ENCODE results near the gene SLC8A3.
"Not testable (repeated sequence)": the region's sequence is repeated elsewhere in the genome, so short reads cannot be mapped to it uniquely, and the experiment has no call there.

The SLC8A3 gene, protein sequence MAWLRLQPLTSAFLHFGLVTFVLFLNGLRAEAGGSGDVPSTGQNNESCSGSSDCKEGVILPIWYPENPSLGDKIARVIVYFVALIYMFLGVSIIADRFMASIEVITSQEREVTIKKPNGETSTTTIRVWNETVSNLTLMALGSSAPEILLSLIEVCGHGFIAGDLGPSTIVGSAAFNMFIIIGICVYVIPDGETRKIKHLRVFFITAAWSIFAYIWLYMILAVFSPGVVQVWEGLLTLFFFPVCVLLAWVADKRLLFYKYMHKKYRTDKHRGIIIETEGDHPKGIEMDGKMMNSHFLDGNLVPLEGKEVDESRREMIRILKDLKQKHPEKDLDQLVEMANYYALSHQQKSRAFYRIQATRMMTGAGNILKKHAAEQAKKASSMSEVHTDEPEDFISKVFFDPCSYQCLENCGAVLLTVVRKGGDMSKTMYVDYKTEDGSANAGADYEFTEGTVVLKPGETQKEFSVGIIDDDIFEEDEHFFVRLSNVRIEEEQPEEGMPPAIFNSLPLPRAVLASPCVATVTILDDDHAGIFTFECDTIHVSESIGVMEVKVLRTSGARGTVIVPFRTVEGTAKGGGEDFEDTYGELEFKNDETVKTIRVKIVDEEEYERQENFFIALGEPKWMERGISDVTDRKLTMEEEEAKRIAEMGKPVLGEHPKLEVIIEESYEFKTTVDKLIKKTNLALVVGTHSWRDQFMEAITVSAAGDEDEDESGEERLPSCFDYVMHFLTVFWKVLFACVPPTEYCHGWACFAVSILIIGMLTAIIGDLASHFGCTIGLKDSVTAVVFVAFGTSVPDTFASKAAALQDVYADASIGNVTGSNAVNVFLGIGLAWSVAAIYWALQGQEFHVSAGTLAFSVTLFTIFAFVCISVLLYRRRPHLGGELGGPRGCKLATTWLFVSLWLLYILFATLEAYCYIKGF

DNA sequence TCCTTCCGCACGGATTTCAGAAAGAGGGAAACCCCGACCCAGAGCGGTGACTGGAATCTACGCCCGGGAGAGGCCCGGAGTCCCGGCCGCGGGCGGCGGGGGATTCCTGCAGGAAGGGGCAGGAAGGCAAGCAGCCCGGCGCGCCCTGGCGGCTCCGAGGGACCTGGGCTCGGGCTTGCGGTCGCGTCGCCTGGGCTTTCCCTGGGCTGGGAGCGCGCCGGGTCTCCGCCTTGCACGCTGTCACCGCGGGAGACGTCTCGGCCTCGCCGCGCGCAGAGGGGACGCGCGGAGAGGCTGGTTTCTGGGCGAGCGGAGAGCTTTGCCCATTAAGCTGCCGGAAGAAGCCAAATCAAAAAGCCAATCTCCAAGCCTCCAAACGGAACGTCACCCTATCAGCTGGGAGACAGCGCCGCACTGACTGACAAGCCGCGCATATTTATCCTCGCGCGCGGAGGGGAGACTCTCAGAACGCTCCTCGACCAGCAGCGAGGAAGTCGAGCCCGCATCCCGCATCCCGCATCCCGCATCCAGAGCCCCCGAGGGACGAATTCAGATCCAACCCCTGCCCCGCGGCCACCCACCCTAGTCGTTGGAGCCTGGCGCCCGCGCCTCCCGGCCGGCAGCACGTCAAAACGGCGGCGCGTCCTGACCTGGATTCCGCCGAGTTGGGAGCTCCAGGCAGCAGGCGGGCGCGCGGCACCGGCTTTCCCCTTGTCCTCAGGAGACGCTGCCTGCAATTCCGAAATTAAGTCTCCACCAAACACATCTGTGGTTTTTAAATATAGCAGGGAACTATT lies at the start of gene SLC8A3:
TSS of gene SLC8A3 (minus strand) at position 293 of the 797 bp plus-strand sequence. CDS start 20,529 bp downstream, outside the sequence.
- H3K4me3 ChIP-seq (ENCODE audit: low read length): peak within 1 kb of the TSS; percentile 56
- TF ChIP-seq, protein P1, sequence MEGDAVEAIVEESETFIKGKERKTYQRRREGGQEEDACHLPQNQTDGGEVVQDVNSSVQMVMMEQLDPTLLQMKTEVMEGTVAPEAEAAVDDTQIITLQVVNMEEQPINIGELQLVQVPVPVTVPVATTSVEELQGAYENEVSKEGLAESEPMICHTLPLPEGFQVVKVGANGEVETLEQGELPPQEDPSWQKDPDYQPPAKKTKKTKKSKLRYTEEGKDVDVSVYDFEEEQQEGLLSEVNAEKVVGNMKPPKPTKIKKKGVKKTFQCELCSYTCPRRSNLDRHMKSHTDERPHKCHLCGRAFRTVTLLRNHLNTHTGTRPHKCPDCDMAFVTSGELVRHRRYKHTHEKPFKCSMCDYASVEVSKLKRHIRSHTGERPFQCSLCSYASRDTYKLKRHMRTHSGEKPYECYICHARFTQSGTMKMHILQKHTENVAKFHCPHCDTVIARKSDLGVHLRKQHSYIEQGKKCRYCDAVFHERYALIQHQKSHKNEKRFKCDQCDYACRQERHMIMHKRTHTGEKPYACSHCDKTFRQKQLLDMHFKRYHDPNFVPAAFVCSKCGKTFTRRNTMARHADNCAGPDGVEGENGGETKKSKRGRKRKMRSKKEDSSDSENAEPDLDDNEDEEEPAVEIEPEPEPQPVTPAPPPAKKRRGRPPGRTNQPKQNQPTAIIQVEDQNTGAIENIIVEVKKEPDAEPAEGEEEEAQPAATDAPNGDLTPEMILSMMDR (conservative IDR thresholded peaks at IDR 0.05; ENCODE audit: low read depth, low read length): no peak
- peak; percentile 7 for DNase-seq (ENCODE audit: low read depth)

DNA sequence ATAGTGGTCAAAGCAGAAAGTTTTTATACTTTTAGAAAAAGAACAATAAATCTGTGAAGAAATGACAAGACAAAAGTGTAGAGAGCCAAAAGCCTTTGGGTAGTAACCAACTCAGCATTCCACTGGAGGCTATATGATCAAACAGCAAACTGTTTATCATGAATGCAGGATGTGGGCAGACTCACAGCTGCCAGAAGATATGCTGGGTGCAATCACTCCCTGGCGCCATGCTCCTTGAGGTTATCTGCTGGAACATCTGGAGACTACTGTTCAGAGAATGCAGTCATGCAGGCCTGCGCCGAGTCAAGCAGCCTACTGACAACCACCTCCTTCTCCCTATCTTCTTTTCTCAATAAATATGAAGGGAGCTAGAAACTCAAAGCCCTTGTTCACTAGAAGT lies 49.0 kb upstream of the SLC8A3 start:
- no peak overlapping the region for H3K4me3 ChIP-seq (ENCODE audit: low read length)
- DNase-seq (ENCODE audit: low read depth): no peak
- TF ChIP-seq, protein P1 (conservative IDR thresholded peaks at IDR 0.05; ENCODE audit: low read depth, low read length): no peak

DNA sequence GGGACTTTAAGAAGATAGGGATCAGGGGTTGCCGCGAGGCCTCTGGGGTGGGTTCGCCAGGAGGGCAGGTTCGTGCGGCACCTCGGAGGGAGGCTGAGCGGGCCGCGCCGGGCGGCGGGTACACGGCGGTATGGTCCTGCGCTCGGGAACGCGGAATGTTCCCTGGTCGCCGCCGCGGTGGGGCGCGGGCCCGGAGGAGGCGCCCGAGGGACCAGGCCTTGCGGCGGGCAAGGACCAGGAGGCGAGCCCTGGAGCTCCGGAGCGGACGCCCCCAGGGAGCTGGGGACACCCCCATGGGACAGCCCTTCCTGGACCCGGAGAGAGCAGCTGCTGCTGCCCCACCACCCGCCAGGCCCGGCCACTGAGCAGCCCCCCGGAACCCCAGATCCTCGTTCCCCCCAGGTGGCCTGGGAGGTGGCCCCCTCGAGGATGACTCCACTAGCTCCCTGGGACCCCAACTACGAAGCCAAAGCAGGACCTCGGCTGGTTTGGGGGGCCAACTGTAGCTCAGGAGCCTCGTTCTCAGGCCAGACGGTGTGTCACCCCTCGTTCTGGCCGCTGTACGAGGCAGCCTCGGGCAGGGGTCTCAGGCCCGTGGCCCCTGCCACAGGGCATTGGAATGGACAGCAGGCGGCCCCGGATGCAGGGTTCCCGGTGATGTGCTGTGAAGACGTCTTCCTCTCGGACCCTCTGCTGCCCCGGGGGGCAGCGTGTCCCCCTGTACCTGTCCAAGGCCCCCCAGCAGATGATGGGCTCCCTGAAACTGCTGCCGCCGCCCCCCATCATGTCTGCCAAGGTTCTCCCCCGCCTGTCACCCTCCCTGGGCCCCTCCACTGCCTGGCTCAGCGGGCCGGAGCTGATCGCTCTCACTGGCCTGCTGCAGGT lies 45.6 kb upstream of the SLC8A3 start:
- DNase-seq (ENCODE audit: low read depth): no peak
- TF ChIP-seq, protein P1 (conservative IDR thresholded peaks at IDR 0.05; ENCODE audit: low read depth, low read length): no peak
- H3K4me3 ChIP-seq (ENCODE audit: low read length): no peak overlapping the region

DNA sequence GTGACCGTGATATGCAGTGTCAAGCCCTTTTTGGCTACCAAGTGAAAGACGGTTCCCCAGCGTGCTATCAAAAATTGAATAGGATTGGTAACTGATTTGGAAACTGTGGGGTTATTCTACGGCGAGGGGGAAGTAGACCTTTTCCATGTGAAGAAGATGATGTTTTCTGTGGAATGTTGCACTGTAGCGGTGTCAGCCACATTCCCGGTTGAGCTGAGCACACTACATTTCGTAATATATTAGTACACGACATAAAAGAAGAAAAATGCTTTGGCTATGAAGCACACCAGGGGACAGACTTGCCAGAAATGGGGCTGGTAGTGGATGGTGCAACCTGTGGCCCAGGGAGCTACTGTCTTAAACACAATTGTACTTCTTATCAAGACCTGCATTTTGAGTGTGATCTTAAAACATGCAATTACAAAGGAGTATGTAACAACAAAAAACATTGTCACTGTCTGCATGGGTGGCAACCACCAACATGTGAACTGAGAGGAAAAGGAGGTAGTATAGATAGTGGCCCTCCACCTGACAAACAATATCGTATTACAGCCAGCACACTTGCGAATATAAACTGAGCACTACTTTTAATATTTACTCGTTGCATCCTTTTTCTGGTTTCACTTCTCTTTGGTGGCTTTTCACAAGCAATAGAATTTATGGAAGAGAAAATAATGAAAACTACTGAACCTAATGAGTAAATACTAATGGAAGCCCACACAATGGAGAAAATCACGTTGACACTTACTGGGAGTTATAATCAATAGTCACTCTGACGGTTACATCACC lies 43.2 kb upstream of the SLC8A3 start:
- H3K4me3 ChIP-seq (ENCODE audit: low read length); DNase-seq (ENCODE audit: low read depth): not testable (repeated sequence)

DNA sequence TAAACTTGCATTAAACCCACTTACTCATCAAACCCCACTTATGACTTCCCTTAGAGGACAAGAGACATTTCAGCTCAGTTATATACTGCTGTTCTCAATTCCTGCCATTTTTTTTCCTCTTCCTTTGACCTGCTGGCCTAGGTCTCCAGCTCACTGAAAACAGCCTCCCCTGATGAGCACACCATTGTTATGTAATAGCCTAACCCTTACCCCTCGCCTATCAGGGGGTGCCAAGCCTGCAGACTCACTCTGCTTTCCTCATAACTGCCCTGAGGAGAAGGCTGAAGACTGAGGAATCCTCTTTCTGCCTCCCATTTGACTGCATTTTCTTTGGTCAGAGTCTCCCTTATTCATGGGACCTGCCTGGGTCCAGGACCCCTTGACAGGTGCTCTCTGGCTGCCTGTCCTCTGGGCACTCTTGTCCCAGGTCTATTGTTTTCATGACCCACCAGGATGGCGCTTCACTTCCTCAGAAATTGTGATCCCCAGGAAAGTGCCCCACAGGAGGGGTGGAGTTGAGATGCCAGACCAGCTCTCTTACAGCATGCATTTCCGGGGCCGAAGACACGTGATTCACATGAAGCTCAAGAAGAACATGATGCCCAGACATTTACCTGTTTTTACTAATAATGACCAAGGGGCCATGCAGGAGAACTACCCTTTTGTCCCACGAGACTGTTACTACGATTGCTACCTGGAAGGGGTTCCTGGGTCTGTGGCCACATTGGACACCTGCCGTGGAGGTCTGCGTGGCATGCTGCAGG lies 41.3 kb upstream of the SLC8A3 start:
- not testable (repeated sequence) for H3K4me3 ChIP-seq (ENCODE audit: low read length); DNase-seq (ENCODE audit: low read depth)

DNA sequence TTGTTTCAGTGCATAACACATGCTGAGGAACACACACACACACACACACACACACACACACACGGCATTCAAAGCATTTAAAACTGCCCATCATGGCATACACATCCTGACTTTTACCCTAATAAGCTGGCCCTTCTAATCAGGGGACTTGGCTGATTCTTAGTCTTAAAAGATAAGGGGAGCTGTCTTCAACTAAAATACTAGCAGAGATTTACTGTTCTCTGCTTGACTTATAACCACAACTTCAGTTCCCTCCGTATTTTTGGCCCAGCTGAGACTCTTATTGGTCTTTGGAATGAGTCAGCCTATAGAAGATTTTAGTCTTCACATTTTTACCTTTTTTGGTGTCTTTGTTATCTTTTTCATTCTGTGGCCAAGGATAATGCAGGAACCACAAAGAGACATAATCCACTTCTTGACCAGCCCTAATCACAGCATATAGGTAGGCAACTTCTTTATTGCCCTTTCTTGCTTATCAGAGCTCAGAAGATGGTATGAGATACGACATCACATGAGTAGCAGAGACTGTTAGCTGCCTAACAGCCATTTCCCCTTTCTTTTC lies 25.1 kb upstream of the SLC8A3 start:
- no peak overlapping the region for H3K4me3 ChIP-seq (ENCODE audit: low read length)
- no peak for DNase-seq (ENCODE audit: low read depth)
- TF ChIP-seq, protein P1 (conservative IDR thresholded peaks at IDR 0.05; ENCODE audit: low read depth, low read length): no peak

Measured in retinal pigment epithelial cell (primary cell).